ENCODE data around the gene CAPN2.

GRCh38 chr1:223667484-223668182 is 44.7 kb upstream of the CAPN2 start:
- TF ChIP-seq POLR2A (IDR thresholded peaks at IDR 0.05) = no peak
- no peak for TF ChIP-seq CTCF (IDR thresholded peaks at IDR 0.05)
- TF ChIP-seq POLR2AphosphoS5 (IDR thresholded peaks at IDR 0.05) = no peak

Measured in prostate gland (tissue), 2 donors.